H1 (cell line): ENCODE results near the gene ADIRF. TPM values are rescaled to one million over a fixed set of nuclear protein-coding genes. Genes with fewer than 3 reads are reported as not detected.
A peak's percentile ranks its signal among the peaks of the same experiment; 100 is the strongest.

Source experiments
- CTCF ChIA-PET: fragments of 300-600 bp; sonication (Branson Sonifier 250); formaldehyde crosslinking; loops from one replicate; lab custom pipeline; 2021; ENCODE audit not compliant: partially characterized antibody; lab: Charles Lee
- POLR2A ChIA-PET: fragments of 300-600 bp; sonication (Branson Sonifier 250); formaldehyde crosslinking; loops from one replicate; lab custom pipeline; 2021; ENCODE audit warnings: inconsistent platforms; ENCODE audit not compliant: partially characterized antibody; lab: Charles Lee
- DNase-seq, 2 experiments: peaks; one replicate each; pipeline versions ENCODE4 v3.0.0 to v3.0.0-alpha.2; 2010 to 2022; ENCODE audit warnings: low spot score in 2 of 2, low read depth in 1 of 2, mixed read lengths in 1 of 2
- FAIRE-seq: peaks from 2 replicates; lab custom pipeline; 2011; peaks lifted over from hg19 to GRCh38; lab: Jason Lieb, UNC
- H2AFZ ChIP-seq: 2 replicates; pipeline ENCODE4 v1.8.1; 2012; ENCODE audit warnings: low read length, inconsistent platforms
- H2AK5ac ChIP-seq: 2 replicates; pipeline ENCODE4 v1.6.1; 2013; ENCODE audit warnings: low read depth, low read length
- H2BK120ac ChIP-seq: replicated peaks from 2 replicates; pipeline ENCODE3; 2013; ENCODE audit warnings: low read depth, low read length, inconsistent platforms
- H2BK12ac ChIP-seq: 2 replicates; pipeline ENCODE4 v1.6.1; 2013; ENCODE audit warnings: low read depth, low read length
- H2BK15ac ChIP-seq: 2 replicates; pipeline ENCODE4 v1.6.1; 2013; ENCODE audit warnings: low read length
- H2BK20ac ChIP-seq: 2 replicates; pipeline ENCODE4 v1.6.1; 2013; ENCODE audit warnings: low read length
- H2BK5ac ChIP-seq: 2 replicates; pipeline ENCODE4 v1.6.1; 2013; ENCODE audit warnings: low read depth, low read length
- H3K14ac ChIP-seq: 2 replicates; pipeline ENCODE4 v1.6.1; 2013; ENCODE audit warnings: inconsistent platforms; ENCODE audit not compliant: insufficient read length
- H3K18ac ChIP-seq: 2 replicates; pipeline ENCODE4 v1.6.1; 2013; ENCODE audit warnings: low read length; ENCODE audit errors: extremely low read depth
- H3K23ac ChIP-seq: 2 replicates; pipeline ENCODE4 v1.6.1; 2013; ENCODE audit warnings: inconsistent platforms; ENCODE audit not compliant: insufficient read length
- H3K23me2 ChIP-seq: 2 replicates; pipeline ENCODE4 v1.6.1; 2013; ENCODE audit warnings: low read depth, low read length
- H3K27ac ChIP-seq: 2 replicates; pipeline ENCODE4 v1.6.1; 2011; ENCODE audit warnings: low read depth, low read length, inconsistent platforms
- H3K27me3 ChIP-seq, 4 experiments: replicated peaks in 1 of 4; 1 replicate in 1 of 4; 2 replicates in 3 of 4; pipeline versions ENCODE4 v1.6.1 to v1.8.1; 2011 to 2013; ENCODE audit warnings: low read length in 3 of 4, mild to moderate bottlenecking in 3 of 4, inconsistent platforms in 2 of 4, mixed read lengths in 2 of 4, moderate library complexity in 1 of 4; ENCODE audit not compliant: control insufficient read depth in 3 of 4, insufficient read depth in 3 of 4; ENCODE audit errors: extremely low read depth in 1 of 4
- H3K36me3 ChIP-seq, 4 experiments: 2 replicates each; pipeline versions ENCODE4 v1.6.1 to v1.8.1; 2011 to 2013; ENCODE audit warnings: mild to moderate bottlenecking in 4 of 4, low read length in 3 of 4, moderate library complexity in 2 of 4, control low read depth in 1 of 4, inconsistent platforms in 1 of 4; ENCODE audit not compliant: insufficient read depth in 4 of 4, control insufficient read depth in 2 of 4
- H3K4ac ChIP-seq: replicated peaks from 2 replicates; pipeline ENCODE3; 2013; ENCODE audit warnings: low read length, low read depth, mixed read lengths, inconsistent platforms; ENCODE audit not compliant: insufficient read length
- H3K4me1 ChIP-seq, 4 experiments: replicated peaks in 1 of 4; 1 replicate in 1 of 4; 2 replicates in 3 of 4; pipeline versions ENCODE4 v1.6.1 to v1.8.1; 2011 to 2013; ENCODE audit warnings: low read length in 3 of 4, inconsistent platforms in 2 of 4, mixed read lengths in 1 of 4; ENCODE audit not compliant: insufficient read depth in 4 of 4, control insufficient read depth in 3 of 4
- H3K4me2 ChIP-seq, 2 experiments: 2 replicates each; pipeline versions ENCODE4 v1.6.1 to v1.8.1; 2011 to 2013; ENCODE audit warnings: low read depth in 2 of 2, low read length in 2 of 2, control low read depth in 1 of 2, inconsistent platforms in 1 of 2, mild to moderate bottlenecking in 1 of 2; ENCODE audit not compliant: insufficient read depth in 1 of 2
- H3K4me3 ChIP-seq, 4 experiments: fragments of 200-600, 300-600 bp in 1 of 4; sonication (generic), shearing (Covaris generic), sonication (Bioruptor Twin) in 1 of 4; 2 replicates each; pipeline versions ENCODE4 v1.5.1 to v1.8.1; 2011 to 2016; ENCODE audit warnings: low read length in 4 of 4, low read depth in 3 of 4, control low read depth in 2 of 4, inconsistent platforms in 2 of 4, mild to moderate bottlenecking in 2 of 4, mixed read lengths in 1 of 4, moderate library complexity in 1 of 4; ENCODE audit not compliant: insufficient read depth in 2 of 4; ENCODE audit errors: extremely low read depth in 1 of 4
- H3K56ac ChIP-seq: replicated peaks from 2 replicates; pipeline ENCODE3; 2013; ENCODE audit warnings: low read depth, mild to moderate bottlenecking, mixed read lengths, low read length, inconsistent platforms; ENCODE audit not compliant: insufficient read length
- H3K79me1 ChIP-seq: 2 replicates; pipeline ENCODE4 v1.6.1; 2013; ENCODE audit warnings: low read depth, low read length, control low read depth
- H3K79me2 ChIP-seq, 2 experiments: 2 replicates each; pipeline versions ENCODE4 v1.6.1 to v1.8.1; 2012 to 2013; ENCODE audit warnings: low read length in 2 of 2, mild to moderate bottlenecking in 2 of 2, inconsistent platforms in 1 of 2; ENCODE audit not compliant: insufficient read depth in 2 of 2, control insufficient read depth in 1 of 2
- H3K9ac ChIP-seq, 4 experiments: replicated peaks in 1 of 4; 1 replicate in 1 of 4; 2 replicates in 3 of 4; pipeline versions ENCODE4 v1.6.1 to v1.8.1; 2011 to 2013; ENCODE audit warnings: low read depth in 3 of 4, low read length in 3 of 4, control low read depth in 2 of 4, mild to moderate bottlenecking in 2 of 4, moderate library complexity in 2 of 4, inconsistent platforms in 1 of 4; ENCODE audit errors: extremely low read depth in 1 of 4
- H3K9me3 ChIP-seq, 2 experiments: 2 replicates each; pipeline versions ENCODE4 v1.6.1 to v1.8.1; 2012 to 2013; ENCODE audit warnings: mild to moderate bottlenecking in 2 of 2, moderate library complexity in 2 of 2, control low read depth in 1 of 2, inconsistent platforms in 1 of 2, low read depth in 1 of 2, low read length in 1 of 2, mixed read lengths in 1 of 2; ENCODE audit not compliant: insufficient read depth in 2 of 2
- H4K20me1 ChIP-seq, 2 experiments: replicated peaks in 1 of 2; 2 replicates each; pipeline versions ENCODE3 to v1.8.1; 2011 to 2013; ENCODE audit warnings: inconsistent platforms in 2 of 2, low read length in 2 of 2, mild to moderate bottlenecking in 1 of 2; ENCODE audit not compliant: insufficient read depth in 2 of 2, control insufficient read depth in 1 of 2
- H4K5ac ChIP-seq: 2 replicates; pipeline ENCODE4 v1.6.1; 2013; ENCODE audit warnings: low read length, low read depth, mixed read lengths, inconsistent platforms; ENCODE audit not compliant: insufficient read length
- H4K8ac ChIP-seq: 2 replicates; pipeline ENCODE4 v1.8.0; 2013; ENCODE audit warnings: mild to moderate bottlenecking, moderate library complexity, low read length, inconsistent platforms; ENCODE audit not compliant: insufficient read depth; ENCODE audit errors: extremely low read depth
- H4K91ac ChIP-seq: replicated peaks from 2 replicates; pipeline ENCODE3; 2013; ENCODE audit warnings: low read length, mixed read lengths, inconsistent platforms; ENCODE audit not compliant: insufficient read length
- BACH1 ChIP-seq: IDR thresholded peaks from 2 replicates; pipeline ENCODE4 v1.6.1; 2012; ENCODE audit warnings: low read length, improper control_type of control experiment
- CBX5 ChIP-seq: fragments of 300-800, 300-1000 bp; sonication (generic); IDR thresholded peaks from 2 replicates; pipeline ENCODE4 v1.7.1; 2016; ENCODE audit warnings: antibody characterized with exemption, low read length, low read depth
- CHD1 ChIP-seq: IDR thresholded peaks from 2 replicates; pipeline ENCODE4 v1.6.1; 2012; ENCODE audit warnings: low read depth, low read length, improper control_type of control experiment
- CHD2 ChIP-seq: IDR thresholded peaks from 2 replicates; pipeline ENCODE4 v1.6.1; 2012; ENCODE audit warnings: low read length, improper control_type of control experiment
- EGR1 ChIP-seq: IDR thresholded peaks from 2 replicates; pipeline ENCODE4 v1.6.1; 2011; ENCODE audit warnings: low read depth, low read length, borderline replicate concordance
- EP300 ChIP-seq, 2 experiments: IDR thresholded peaks; 1 replicate in 1 of 2; 2 replicates in 1 of 2; pipeline ENCODE4 v1.6.1; 2011 to 2012; ENCODE audit warnings: low read depth in 2 of 2, low read length in 2 of 2, mild to moderate bottlenecking in 2 of 2, borderline replicate concordance in 1 of 2, inconsistent platforms in 1 of 2, moderate library complexity in 1 of 2
- GTF2F1 ChIP-seq: IDR thresholded peaks from 2 replicates; pipeline ENCODE4 v1.6.1; 2012; ENCODE audit warnings: low read depth, low read length, improper control_type of control experiment, borderline replicate concordance
- POU5F1 ChIP-seq: IDR thresholded peaks from 2 replicates; pipeline ENCODE4 v1.6.1; 2011; ENCODE audit warnings: low read depth, mild to moderate bottlenecking, low read length, moderate library complexity
- RNF2 ChIP-seq: fragments of 200-900, 300-1000 bp; sonication (generic); IDR thresholded peaks from 2 replicates; pipeline ENCODE4 v1.7.1; 2016; ENCODE audit warnings: borderline replicate concordance, low read depth, mild to moderate bottlenecking, antibody characterized with exemption, low read length; ENCODE audit not compliant: poor library complexity, severe bottlenecking; ENCODE audit errors: missing control alignments
- RXRA ChIP-seq: IDR thresholded peaks from 2 replicates; pipeline ENCODE4 v1.6.1; 2011; ENCODE audit warnings: low read depth, mild to moderate bottlenecking, low read length, moderate library complexity; ENCODE audit not compliant: insufficient read depth
- SAP30 ChIP-seq: fragments of 300-600 bp; sonication (generic); IDR thresholded peaks from 2 replicates; pipeline ENCODE4 v1.7.1; 2012; ENCODE audit warnings: low read length, moderate library complexity, mild to moderate bottlenecking, inconsistent platforms; ENCODE audit not compliant: insufficient read depth, insufficient replicate concordance
- WGBS, 2 experiments: shearing (Covaris generic) in 1 of 2; methylation state at CpG; one replicate each; pipeline versions ENCODE4 v1.1.6 to v1.1.7; 2013 to 2015; ENCODE audit warnings: low lambda C conversion rate in 2 of 2, mixed read lengths in 2 of 2, inconsistent platforms in 1 of 2, low coverage in 1 of 2, missing lambda C conversion rate in 1 of 2; ENCODE audit not compliant: insufficient replicate concordance in 2 of 2, insufficient coverage in 1 of 2, insufficient read length in 1 of 2; ENCODE audit errors: extremely low coverage in 1 of 2, missing lambda C conversion rate in 1 of 2; 5-methylcytosine and 5-hydroxymethylcytosine counted together
- polyA plus RNA-seq, 7 experiments: library from polyadenylated mRNA; depleted of rRNA in 3 of 7; stranded (reverse) in 5 of 7; unstranded in 2 of 7; fragments of >200 nt in 5 of 7; fragments of 200-250 nt in 2 of 7; gene quantifications; 1 replicate in 5 of 7; 2 replicates in 1 of 7; 4 replicates in 1 of 7; pipeline versions ENCODE4 v1.2.1 to v1.2.3, GENCODE V29; 2011 to 2013; ENCODE audit warnings: missing spikeins in 2 of 7, mixed read lengths in 2 of 7
- total RNA-seq: library from RNA; stranded (reverse); fragmentation: NEBNext Ultra II Directional; extraction: Animal tissue kit (Norgen Biotek cat#: 25700); gene quantifications from 2 replicates; pipeline ENCODE4 v1.2.1, GENCODE V29; 2021

The ADIRF gene
- total and polyA plus RNA-seq, 2 of the 8 experiments (the other 6 are each of a cell fraction or from before 2014, with no cell fraction given) = not detected

- H2BK120ac ChIP-seq = no peak overlapping the region
- H3K56ac ChIP-seq = no peak overlapping the region
- peak overlapping the region; percentile 88; the same call in 1 of the 2 replicates for H2AK5ac ChIP-seq
- FAIRE-seq = no peak
- no peaks in the 10 kb centered on the region for H3K27me3 ChIP-seq
- no peaks in the 10 kb centered on the region for H3K23me2 ChIP-seq
- H4K5ac ChIP-seq = no peak overlapping the region
- POLR2A ChIA-PET = interaction anchor here (0.8 to 1.0 kb wide), 2 partner anchors 8 to 130 kb away, joined by 3 read pairs; no protein-coding TSS in a partner anchor
- no peak overlapping the region for H3K27ac ChIP-seq
- peak overlapping the region; percentile 92; the same call in 1 of the 2 replicates for H2BK12ac ChIP-seq
- H3K18ac ChIP-seq = no peak overlapping the region
- H3K9ac ChIP-seq = no peak overlapping the region
- TF ChIP-seq SAP30 (no peak), CHD1 (no peak), CBX5 (no peak), POU5F1 (no peak), EGR1 (no peak), EP300 (IDR thresholded peaks at IDR 0.05; ENCODE audit: borderline replicate concordance in 1 of 2, low read depth in 2 of 2, low read length in 2 of 2) (no peak), RNF2 (no peak), RXRA (no peak), GTF2F1 (no peak), CHD2 (no peak), BACH1 (no peak)
- TF ChIP-seq, all 59 proteins: peak for 0
- Histone ChIP-seq H2BK15ac (peak overlapping the region; percentile 99), H3K14ac (no peak overlapping the region), H3K9me3 (no peaks in the 10 kb centered on the region), H2BK5ac (peak overlapping the region; percentile 63; the same call in 1 of the 2 replicates), H3K4me3 (no peak overlapping the region), H4K20me1 (no peaks in the 10 kb centered on the region), H3K4me1 (peaks cover 2 to 38% (median 28%) of the 10 kb centered on the region in 4 experiments), H3K4me2 (no peak overlapping the region), H4K8ac (no peak overlapping the region), H3K23ac (no peak overlapping the region), H4K91ac (peak overlapping the region; percentile 32), H2BK20ac (peak overlapping the region; percentile 6; the same call in 1 of the 2 replicates), H3K79me1 (no peaks in the 10 kb centered on the region), H3K36me3 (no peaks in the 10 kb centered on the region), H3K4ac (no peak overlapping the region), H3K79me2 (no peaks in the 10 kb centered on the region), H2AFZ (no peak overlapping the region)
- CTCF ChIA-PET = interaction anchor here (1.0 to 22.5 kb wide), 3 partner anchors 16 to 276 kb away, joined by 4 to 975 read pairs (median 25); partner anchors contain the start of genes MMRN2 and SNCG
- DNase-seq = no peak
- 93% methylated on average over 7 of the region's 7 CpGs; no CpG with 5 or more reads in 1 of the 2 experiments for WGBS, 2 experiments
Observed at GRCh38 chr10:86962136-86962980, 5.9 kb upstream of the ADIRF start.
